ENCODE results near the gene SLC9A9. TPM values are rescaled to one million over a fixed set of nuclear protein-coding genes. Genes with fewer than 3 reads are reported as not detected.

SLC9A9 gene
- polyA plus RNA-seq, 1 donor from 2014 or later: 0.54 TPM

- no peak overlapping the region for H3K4me2 ChIP-seq (ENCODE audit: low read length)
- no peaks in the 10 kb centered on the region for H3F3A ChIP-seq (ENCODE audit: insufficient read depth, low read length, poor library complexity, severe bottlenecking)
- H4K20me1 ChIP-seq (ENCODE audit: insufficient read depth): no peaks in the 10 kb centered on the region
- H3K9me2 ChIP-seq (ENCODE audit: insufficient read depth, low read length): no peaks in the 10 kb centered on the region
- H3K79me2 ChIP-seq (replicated peaks; ENCODE audit: insufficient read depth, low read length): no peaks in the 10 kb centered on the region
- no peak overlapping the region for H3K27ac ChIP-seq (ENCODE audit: low read length)
- H2AFZ ChIP-seq (ENCODE audit: low read depth, low read length): no peak overlapping the region
- TF ChIP-seq EP300 (conservative IDR thresholded peaks at IDR 0.05; ENCODE audit: poor library complexity, severe bottlenecking) (no peak), CTCF (IDR thresholded peaks at IDR 0.05; ENCODE audit: poor library complexity, severe bottlenecking) (no peak), EZH2 (IDR thresholded peaks at IDR 0.05; ENCODE audit: borderline replicate concordance, insufficient read depth, low read length, poor library complexity, severe bottlenecking) (no peak)
- no peak overlapping the region for H3K9ac ChIP-seq (ENCODE audit: low read length)
- no peaks in the 10 kb centered on the region for H3K27me3 ChIP-seq (ENCODE audit: insufficient read depth, low read depth, low read length)
- H3K9me3 ChIP-seq (ENCODE audit: low read length): no peaks in the 10 kb centered on the region
- no peak overlapping the region for H3K4me3 ChIP-seq (ENCODE audit: low read length)
- H3K36me3 ChIP-seq (ENCODE audit: insufficient read depth, low read length): no peaks in the 10 kb centered on the region
Observed at GRCh38 chr3:143309705-143310104, 538.6 kb downstream of the SLC9A9 start.

GRCh38 chr3:143307613-143308183 is 540.6 kb downstream of the SLC9A9 start:
- H3K4me2 ChIP-seq (ENCODE audit: low read length): no peak overlapping the region
- H3K79me2 ChIP-seq (replicated peaks; ENCODE audit: insufficient read depth, low read length): no peaks in the 10 kb centered on the region
- H3K4me3 ChIP-seq (ENCODE audit: low read length): no peak overlapping the region
- H4K20me1 ChIP-seq (ENCODE audit: insufficient read depth): no peaks in the 10 kb centered on the region
- no peaks in the 10 kb centered on the region for H3K9me2 ChIP-seq (ENCODE audit: insufficient read depth, low read length)
- H3K27me3 ChIP-seq (ENCODE audit: insufficient read depth, low read depth, low read length): no peaks in the 10 kb centered on the region
- H3F3A ChIP-seq (ENCODE audit: insufficient read depth, low read length, poor library complexity, severe bottlenecking): no peaks in the 10 kb centered on the region
- no peaks in the 10 kb centered on the region for H3K9me3 ChIP-seq (ENCODE audit: low read length)
- H3K27ac ChIP-seq (ENCODE audit: low read length): no peak overlapping the region
- H2AFZ ChIP-seq (ENCODE audit: low read depth, low read length): no peak overlapping the region
- TF ChIP-seq SMC3 (conservative IDR thresholded peaks at IDR 0.05; ENCODE audit: poor library complexity): no peak
- TF ChIP-seq RAD21 (conservative IDR thresholded peaks at IDR 0.05): no peak
- TF ChIP-seq MXI1 (conservative IDR thresholded peaks at IDR 0.05; ENCODE audit: poor library complexity, severe bottlenecking): no peak
- TF ChIP-seq EP300 (conservative IDR thresholded peaks at IDR 0.05; ENCODE audit: poor library complexity, severe bottlenecking): no peak
- TF ChIP-seq TAF1 (IDR thresholded peaks at IDR 0.05; ENCODE audit: low read depth): no peak
- no peak for TF ChIP-seq REST (IDR thresholded peaks at IDR 0.05; ENCODE audit: borderline replicate concordance)
- no peak for TF ChIP-seq CTCF (IDR thresholded peaks at IDR 0.05; ENCODE audit: poor library complexity, severe bottlenecking)
- TF ChIP-seq POLR2AphosphoS5 (IDR thresholded peaks at IDR 0.05): no peak
- TF ChIP-seq EZH2 (IDR thresholded peaks at IDR 0.05; ENCODE audit: borderline replicate concordance, insufficient read depth, low read length, poor library complexity, severe bottlenecking): no peak
- H3K36me3 ChIP-seq (ENCODE audit: insufficient read depth, low read length): no peaks in the 10 kb centered on the region
- H3K9ac ChIP-seq (ENCODE audit: low read length): no peak overlapping the region
